GM12878 (cell line): ENCODE results near the gene PXMP2. TPM values are rescaled to one million over a fixed set of nuclear protein-coding genes. Genes with fewer than 3 reads are reported as not detected.

ENCODE experiments used
- ATAC-seq: fragments of 200-7000 bp; cut with Tn5 transposase; 3 replicates; pipeline ENCODE4 v1.9.1; 2020; ENCODE audit warnings: mild to moderate bottlenecking, moderate library complexity
- BruUV-seq: library from RNA; stranded (reverse); fragments of 400-500 nt; replicated peaks from 2 replicates; lab custom pipeline; 2021; lab: Mats Ljungman, UMichigan
- CTCF ChIA-PET: fragments of 300-600 bp; sonication (Branson Sonifier 250); formaldehyde crosslinking; extraction: SDS; loops from one replicate; lab custom pipeline; 2021; ENCODE audit warnings: inconsistent platforms; lab: Yijun Ruan, JAX
- POLR2A ChIA-PET: fragments of 350-600 bp; formaldehyde crosslinking; extraction: SDS; loops from one replicate; lab custom pipeline; 2021; ENCODE audit warnings: inconsistent platforms; lab: Charles Lee
- RAD21 ChIA-PET: fragments of 300-600 bp; sonication (Branson Sonifier 250); formaldehyde crosslinking; loops from one replicate; lab custom pipeline; 2023; ENCODE audit warnings: antibody characterized with exemption; ENCODE audit not compliant: unreplicated experiment; lab: Charles Lee
- SMC1A ChIA-PET: fragments of 300-600 bp; sonication (Branson Sonifier 250); formaldehyde crosslinking; loops from one replicate; lab custom pipeline; 2023; ENCODE audit not compliant: unreplicated experiment, uncharacterized antibody; lab: Charles Lee
- DNase-seq: peaks from one replicate; pipeline ENCODE4 v3.0.0-alpha.2; 2011; ENCODE audit warnings: low read depth, low spot score
- FAIRE-seq: peaks from 3 replicates; lab custom pipeline; 2011; peaks lifted over from hg19 to GRCh38; lab: Jason Lieb, UNC
- H2AFZ ChIP-seq: 2 replicates; pipeline ENCODE4 v1.6.0; 2011; ENCODE audit warnings: low read depth, low read length, control low read depth; ENCODE audit not compliant: control insufficient read depth
- H3K27ac ChIP-seq: 2 replicates; pipeline ENCODE4 v1.5.1; 2011; ENCODE audit warnings: control low read depth; ENCODE audit not compliant: control insufficient read depth, insufficient read depth
- H3K27me3 ChIP-seq, 2 experiments: replicated peaks in 1 of 2; 2 replicates each; pipeline versions ENCODE4 v1.6.0 to v1.6.1; 2011; ENCODE audit warnings: low read length in 1 of 2; ENCODE audit not compliant: control insufficient read depth in 2 of 2, insufficient read depth in 2 of 2
- H3K36me3 ChIP-seq, 2 experiments: 2 replicates each; pipeline ENCODE4 v1.5.1; 2011; ENCODE audit warnings: low read length in 1 of 2; ENCODE audit not compliant: control insufficient read depth in 2 of 2, insufficient read depth in 2 of 2
- H3K4me1 ChIP-seq: 2 replicates; pipeline ENCODE4 v1.6.1; 2011; ENCODE audit warnings: mild to moderate bottlenecking, low read length, moderate library complexity, mixed read lengths; ENCODE audit not compliant: control insufficient read depth, insufficient read depth
- H3K4me2 ChIP-seq: 2 replicates; pipeline ENCODE4 v1.6.0; 2011; ENCODE audit warnings: control low read depth; ENCODE audit not compliant: control insufficient read depth, insufficient read depth
- H3K4me3 ChIP-seq: fragments of 200-600 bp; sonication (generic); 2 replicates; pipeline ENCODE4 v1.5.1; 2016
- H3K79me2 ChIP-seq: 2 replicates; pipeline ENCODE4 v1.6.0; 2011; ENCODE audit warnings: low read length; ENCODE audit not compliant: control insufficient read depth, insufficient read depth
- H3K9ac ChIP-seq: 2 replicates; pipeline ENCODE4 v1.8.0; 2011; ENCODE audit warnings: low read length, control low read depth, mixed read lengths; ENCODE audit not compliant: control insufficient read depth, insufficient read depth
- H3K9me3 ChIP-seq: replicated peaks from 3 replicates; pipeline ENCODE4 v1.5.1; 2011; ENCODE audit warnings: mild to moderate bottlenecking, low read length; ENCODE audit not compliant: control insufficient read depth, insufficient read depth
- H4K20me1 ChIP-seq: 2 replicates; pipeline ENCODE4 v1.6.0; 2011; ENCODE audit not compliant: control insufficient read depth, insufficient read depth
- ATF7 ChIP-seq: fragments of 450-650 bp; IDR thresholded peaks from 2 replicates; pipeline ENCODE4 v1.6.1; 2016; ENCODE audit warnings: low read depth, mild to moderate bottlenecking
- CBX3 ChIP-seq: fragments of 200-600 bp; sonication (generic); IDR thresholded peaks from 2 replicates; pipeline ENCODE4 v1.6.1; 2016; ENCODE audit warnings: low read depth, borderline replicate concordance
- CEBPZ ChIP-seq: fragments of 150-350 bp; IDR thresholded peaks from 2 replicates; pipeline ENCODE4 v1.6.1; 2016; ENCODE audit warnings: low read depth, low read length
- CTCF ChIP-seq, 3 experiments: IDR thresholded peaks in 2 of 3; conservative IDR thresholded peaks in 1 of 3; 2 replicates each; pipeline ENCODE4 v1.5.1; 2011; ENCODE audit warnings: low read depth in 3 of 3, low read length in 3 of 3, mild to moderate bottlenecking in 3 of 3, control low read depth in 2 of 3, moderate library complexity in 2 of 3, inconsistent platforms in 1 of 3, mixed read lengths in 1 of 3; ENCODE audit not compliant: control insufficient read depth in 2 of 3, insufficient read depth in 1 of 3; ENCODE audit errors: extremely low read depth in 1 of 3
- IRF5 ChIP-seq: fragments of 450-650 bp; IDR thresholded peaks from 2 replicates; pipeline ENCODE4 v1.6.1; 2017; ENCODE audit warnings: borderline replicate concordance
- JUND ChIP-seq: IDR thresholded peaks from 2 replicates; pipeline ENCODE4 v1.6.1; 2012; ENCODE audit warnings: low read depth, mild to moderate bottlenecking, low read length, improper control_type of control experiment, moderate library complexity
- KLF5 ChIP-seq: fragments of 450-650 bp; IDR thresholded peaks from 2 replicates; pipeline ENCODE4 v1.6.1; 2014; ENCODE audit warnings: mild to moderate bottlenecking; ENCODE audit not compliant: partially characterized antibody
- SMAD1 ChIP-seq: fragments of 450-650 bp; IDR thresholded peaks from 2 replicates; pipeline ENCODE4 v1.6.1; 2018; ENCODE audit warnings: mild to moderate bottlenecking, low read depth; ENCODE audit not compliant: partially characterized antibody
- ZNF274 ChIP-seq: IDR thresholded peaks from one replicate; pipeline ENCODE4 v1.8.0; 2011; ENCODE audit not compliant: insufficient read length, insufficient read depth
- WGBS: methylation state at CpG from one replicate; pipeline ENCODE4 v1.1.6; 2016; ENCODE audit warnings: low lambda C conversion rate; ENCODE audit not compliant: insufficient replicate concordance, insufficient coverage; ENCODE audit errors: missing lambda C conversion rate; 5-methylcytosine and 5-hydroxymethylcytosine counted together
- in situ Hi-C: fragments of 300-500 bp; cut with MboI; formaldehyde crosslinking; loops from 9 replicates; pipeline ENCODE4 v1.14.3; 2018; ENCODE audit warnings: mixed read lengths
- intact Hi-C: fragments of 100-400 bp; cut with micrococcal nuclease; formaldehyde crosslinking; loops from one replicate; pipeline ENCODE4 v1.14.2; 2022; ENCODE audit not compliant: unreplicated experiment
- polyA plus RNA-seq, 11 experiments: library from polyadenylated mRNA; depleted of rRNA in 4 of 11; unstranded in 6 of 11; stranded (reverse) in 5 of 11; fragments of >200 nt; fragmentation: Nextera tagmentation in 4 of 11; fragmentation: Illumina TruSeq in 1 of 11; extraction: Ambion mirVana in 4 of 11; extraction: Trizol in 1 of 11; gene quantifications; 1 replicate in 1 of 11; 2 replicates in 10 of 11; pipeline versions ENCODE4 v1.2.1 to v1.2.3, GENCODE V29; 2011 to 2016; ENCODE audit warnings: inconsistent platforms in 2 of 11, missing spikeins in 2 of 11, low read depth in 1 of 11
- total RNA-seq, 4 experiments: library from RNA; depleted of rRNA in 3 of 4; stranded (reverse); fragments of >200 nt in 3 of 4; fragmentation: Illumina TruSeq in 1 of 4; extraction: Trizol in 1 of 4; gene quantifications; 2 replicates each; pipeline versions ENCODE4 v1.2.1 to v1.2.3, GENCODE V29; 2013 to 2021
- TF ChIP-seq, protein P1 (sequence below): fragments of 450-650 bp; IDR thresholded peaks from 2 replicates; pipeline ENCODE4 v1.6.1; 2018; ENCODE audit warnings: borderline replicate concordance, mild to moderate bottlenecking; ENCODE audit not compliant: partially characterized antibody
- TF ChIP-seq, protein P2 (sequence below): IDR thresholded peaks from 2 replicates; pipeline ENCODE4 v1.6.1; 2011; ENCODE audit warnings: mild to moderate bottlenecking, low read depth, low read length, moderate library complexity; ENCODE audit not compliant: insufficient replicate concordance

Gene PXMP2
- total and polyA plus RNA-seq, 10 of the 15 experiments (the other 5 are each of a cell fraction or from before 2014, with no cell fraction given) = 4.0 to 97.8 (median 42.0) TPM

GRCh38 chr12:132736378-132736777, 49.0 kb downstream of the PXMP2 start:
- intact Hi-C loops = no loop called here
- POLR2A ChIA-PET = no interaction called here
- no peak for FAIRE-seq
- SMC1A ChIA-PET = no interaction called here
- Histone ChIP-seq H3K27ac (no peak overlapping the region), H3K27me3 (no peaks in the 10 kb centered on the region), H3K79me2 (no peaks in the 10 kb centered on the region), H3K4me3 (no peak overlapping the region), H3K36me3 (peaks cover 36 to 41% of the 10 kb centered on the region in 2 experiments), H3K4me1 (no peaks in the 10 kb centered on the region), H4K20me1 (no peaks in the 10 kb centered on the region), H2AFZ (no peak overlapping the region), H3K4me2 (no peak overlapping the region), H3K9me3 (no peaks in the 10 kb centered on the region), H3K9ac (no peak overlapping the region)
- no peak for ATAC-seq
- CTCF ChIA-PET = interaction anchor here (0.7 kb wide), 1 partner anchor 91 kb away, joined by 3 read pairs; no protein-coding TSS in a partner anchor
- no peak for DNase-seq
- TF ChIP-seq SMAD1 (no peak), KLF5 (no peak), CEBPZ (no peak), ZNF274 (no peak), ATF7 (no peak), CTCF (IDR thresholded peaks at IDR 0.05 in 2 of 3, conservative IDR thresholded peaks at IDR 0.05 in 1 of 3; ENCODE audit: control insufficient read depth in 2 of 3, extremely low read depth in 1 of 3, insufficient read depth in 1 of 3, low read depth in 3 of 3, low read length in 3 of 3) (no peak), IRF5 (no peak), JUND (no peak), CBX3 (no peak)
- TF ChIP-seq, protein P1, sequence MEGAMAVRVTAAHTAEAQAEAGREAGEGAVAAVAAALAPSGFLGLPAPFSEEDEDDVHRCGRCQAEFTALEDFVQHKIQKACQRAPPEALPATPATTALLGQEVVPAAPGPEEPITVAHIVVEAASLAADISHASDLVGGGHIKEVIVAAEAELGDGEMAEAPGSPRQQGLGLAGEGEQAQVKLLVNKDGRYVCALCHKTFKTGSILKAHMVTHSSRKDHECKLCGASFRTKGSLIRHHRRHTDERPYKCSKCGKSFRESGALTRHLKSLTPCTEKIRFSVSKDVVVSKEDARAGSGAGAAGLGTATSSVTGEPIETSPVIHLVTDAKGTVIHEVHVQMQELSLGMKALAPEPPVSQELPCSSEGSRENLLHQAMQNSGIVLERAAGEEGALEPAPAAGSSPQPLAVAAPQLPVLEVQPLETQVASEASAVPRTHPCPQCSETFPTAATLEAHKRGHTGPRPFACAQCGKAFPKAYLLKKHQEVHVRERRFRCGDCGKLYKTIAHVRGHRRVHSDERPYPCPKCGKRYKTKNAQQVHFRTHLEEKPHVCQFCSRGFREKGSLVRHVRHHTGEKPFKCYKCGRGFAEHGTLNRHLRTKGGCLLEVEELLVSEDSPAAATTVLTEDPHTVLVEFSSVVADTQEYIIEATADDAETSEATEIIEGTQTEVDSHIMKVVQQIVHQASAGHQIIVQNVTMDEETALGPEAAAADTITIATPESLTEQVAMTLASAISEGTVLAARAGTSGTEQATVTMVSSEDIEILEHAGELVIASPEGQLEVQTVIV = no peak
- TF ChIP-seq, protein P2, sequence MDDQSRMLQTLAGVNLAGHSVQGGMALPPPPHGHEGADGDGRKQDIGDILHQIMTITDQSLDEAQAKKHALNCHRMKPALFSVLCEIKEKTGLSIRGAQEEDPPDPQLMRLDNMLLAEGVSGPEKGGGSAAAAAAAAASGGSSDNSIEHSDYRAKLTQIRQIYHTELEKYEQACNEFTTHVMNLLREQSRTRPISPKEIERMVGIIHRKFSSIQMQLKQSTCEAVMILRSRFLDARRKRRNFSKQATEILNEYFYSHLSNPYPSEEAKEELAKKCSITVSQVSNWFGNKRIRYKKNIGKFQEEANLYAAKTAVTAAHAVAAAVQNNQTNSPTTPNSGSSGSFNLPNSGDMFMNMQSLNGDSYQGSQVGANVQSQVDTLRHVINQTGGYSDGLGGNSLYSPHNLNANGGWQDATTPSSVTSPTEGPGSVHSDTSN = no peak
- no TSS peak for BruUV-seq
- RAD21 ChIA-PET = no interaction called here
- 86% methylated on average over 12 of the region's 12 CpGs for WGBS
- in situ Hi-C loops = no loop called here
